Measurements from ENCODE around the gene TAF8. TPM values are rescaled to one million over a fixed set of nuclear protein-coding genes. Genes with fewer than 3 reads are reported as not detected.

The TAF8 gene
- total RNA-seq, 2 donors from 2014 or later, result 62.9 to 77.1 TPM

DNA sequence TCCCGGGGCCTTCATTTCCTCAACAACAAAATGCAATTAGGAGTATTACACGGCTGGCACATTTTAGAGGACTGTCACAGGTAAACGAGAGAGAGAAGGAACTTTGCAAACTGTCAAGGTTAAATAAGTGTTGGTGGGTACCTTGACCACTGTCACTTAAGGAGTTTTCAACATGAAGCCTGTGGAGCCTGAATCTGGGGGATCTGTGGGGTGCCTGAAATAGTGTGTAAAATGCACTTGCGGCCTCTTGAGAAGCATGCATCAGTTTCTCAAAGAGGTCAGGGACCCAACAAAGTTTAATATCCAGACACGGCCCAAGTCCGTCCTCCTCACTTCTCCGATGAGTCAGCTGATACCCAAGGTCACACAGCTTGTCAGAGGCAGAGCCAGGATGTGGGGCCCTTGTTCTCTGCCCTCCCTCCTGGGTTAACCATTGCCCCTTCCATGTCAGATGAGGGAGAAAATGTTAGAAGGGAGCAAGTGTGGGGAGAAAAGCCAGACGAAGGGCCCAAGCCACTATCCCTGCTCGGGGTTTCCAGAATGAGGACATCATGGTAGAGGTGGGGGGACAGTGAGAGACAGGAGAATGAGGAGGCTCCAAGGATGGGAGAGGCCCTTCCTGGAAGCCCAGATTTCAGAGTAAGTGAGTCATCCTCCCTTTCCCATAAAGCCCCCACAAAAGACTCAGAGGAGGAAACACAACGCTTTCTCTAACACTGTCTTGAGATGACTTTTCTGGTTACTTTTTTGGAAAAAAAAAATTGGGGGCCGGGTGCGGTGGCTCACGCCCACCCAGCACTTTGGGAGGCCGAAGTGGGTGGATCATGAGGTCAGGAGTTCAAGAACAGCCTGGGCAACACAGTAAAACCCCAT is 49.9 kb downstream of the TAF8 start:
- peak in 1 of 2 donors; percentile 15 for DNase-seq (ENCODE audit: low spot score in 2 of 2)
- ATAC-seq, result peak in 1 of 2 donors; percentile 40
- Mint-ChIP-seq H3K27ac (peak overlapping the region; percentile 68 to 94), H3K36me3 (no peaks in the 10 kb centered on the region), H3K9me3 (no peaks in the 10 kb centered on the region)

GRCh38 chr6:42101186-42101657 is 50.9 kb downstream of the TAF8 start:
- Mint-ChIP-seq H3K9me3 (no peaks in the 10 kb centered on the region), H3K36me3 (no peaks in the 10 kb centered on the region), H3K27ac (peak overlapping the region in 1 of 2 donors; percentile 9)
- ATAC-seq, result no peak
- no peak for DNase-seq (ENCODE audit: low spot score in 2 of 2)

DNA sequence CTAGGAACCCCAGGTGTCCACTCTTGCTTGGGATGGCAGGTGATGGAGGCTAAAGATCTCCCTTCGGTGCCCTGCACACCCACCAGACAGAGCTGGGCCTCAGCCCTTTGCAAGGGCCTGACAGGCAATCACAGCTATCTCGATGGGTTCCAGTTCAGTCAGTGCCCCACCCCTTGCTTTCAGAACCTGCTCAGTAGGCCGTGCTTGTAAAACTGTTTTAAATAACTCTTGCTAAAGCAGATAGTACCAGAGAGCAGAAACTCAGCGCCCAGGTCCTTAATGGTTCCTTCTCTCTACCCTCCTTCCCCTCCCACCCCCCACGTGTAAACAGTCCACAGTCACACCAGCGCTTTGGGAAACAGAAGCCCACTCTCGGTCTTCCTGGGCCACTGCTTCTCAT is 52.9 kb downstream of the TAF8 start:
- Mint-ChIP-seq H3K36me3 (no peaks in the 10 kb centered on the region), H3K27ac (peak overlapping the region; percentile 75 to 78), H3K9me3 (no peaks in the 10 kb centered on the region)
- DNase-seq (ENCODE audit: low spot score in 2 of 2), result no peak
- ATAC-seq, result no peak

GRCh38 chr6:42103753-42104094 is 53.4 kb downstream of the TAF8 start:
- no peak for DNase-seq (ENCODE audit: low spot score in 2 of 2)
- ATAC-seq, result no peak
- no peaks in the 10 kb centered on the region for H3K9me3 Mint-ChIP-seq
- H3K27ac Mint-ChIP-seq, result peak overlapping the region; percentile 75 to 78
- no peaks in the 10 kb centered on the region for H3K36me3 Mint-ChIP-seq

DNA sequence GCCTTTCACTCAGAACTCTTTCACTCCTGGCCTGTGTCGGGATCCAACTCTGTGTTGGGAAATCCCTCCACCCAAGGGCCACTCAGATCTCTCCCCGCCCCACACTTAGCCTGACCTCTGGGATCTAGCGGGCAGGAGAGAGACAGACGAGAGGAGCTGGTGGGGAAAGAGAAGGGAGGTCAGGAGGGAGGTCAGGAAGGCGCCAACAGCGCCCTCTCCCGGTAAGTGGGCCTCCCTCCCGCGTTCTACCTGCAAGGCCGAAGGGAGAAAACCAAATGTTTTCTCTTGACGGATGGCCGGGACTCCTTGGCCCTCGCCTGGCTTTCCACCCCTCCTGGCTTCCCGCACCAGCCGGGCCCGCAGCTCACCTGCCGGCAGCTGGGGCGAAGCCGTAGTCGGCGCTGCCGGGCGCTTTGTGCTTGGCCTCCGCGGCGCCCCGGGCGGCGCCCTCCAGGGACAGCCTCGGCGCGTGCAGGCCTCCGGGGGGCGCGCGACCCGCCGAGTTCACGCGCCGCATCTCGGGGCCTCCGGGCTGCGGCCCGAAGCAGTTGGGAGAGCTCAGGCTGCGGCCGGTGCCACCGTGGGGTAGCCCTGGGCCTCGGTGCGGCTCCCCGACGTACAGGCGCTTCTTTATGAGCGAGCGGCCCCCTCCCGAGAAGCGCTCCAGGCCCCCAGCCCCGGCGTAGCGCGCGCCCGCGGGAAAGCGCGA is 53.9 kb downstream of the TAF8 start:
- Mint-ChIP-seq H3K27ac (peak overlapping the region in 1 of 2 donors; percentile 78), H3K36me3 (no peaks in the 10 kb centered on the region), H3K9me3 (no peaks in the 10 kb centered on the region)
- ATAC-seq (peak; percentile 75 to 84), DNase-seq (ENCODE audit: low spot score in 2 of 2) (peak; percentile 76 to 82)

- Mint-ChIP-seq H3K9me3 (no peaks in the 10 kb centered on the region), H3K36me3 (no peaks in the 10 kb centered on the region), H3K27ac (no peak overlapping the region)
- DNase-seq (ENCODE audit: low spot score in 2 of 2) (no peak), ATAC-seq (no peak)
These were observed 54.4 kb downstream of the TAF8 start for GRCh38 chr6:42104804-42105125.

DNA sequence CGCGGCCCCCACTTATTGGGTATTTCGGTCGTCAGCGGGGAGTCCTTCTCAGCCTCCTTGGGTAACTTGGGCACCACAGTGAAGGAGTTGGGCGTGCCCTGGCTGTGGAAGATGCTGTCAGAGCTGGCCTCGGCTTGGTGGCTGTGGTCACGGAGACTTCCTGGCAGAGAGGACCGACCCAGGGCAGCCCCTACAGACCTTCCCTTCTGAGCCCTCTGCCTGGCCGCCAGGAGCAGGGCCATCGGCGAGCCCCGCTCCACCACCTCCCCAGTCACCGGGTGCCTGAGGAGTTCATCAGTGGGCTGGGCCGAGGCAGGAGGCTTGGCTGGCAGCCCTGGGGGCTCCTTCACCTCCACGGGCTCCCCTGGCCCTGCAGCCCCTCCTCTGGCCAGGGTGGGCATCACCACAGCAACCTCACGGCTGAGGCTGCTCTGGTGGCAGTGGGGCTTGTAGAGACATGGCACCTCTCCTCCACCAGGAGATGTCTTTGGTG is 54.9 kb downstream of the TAF8 start:
- no peak for ATAC-seq
- Mint-ChIP-seq H3K9me3 (no peaks in the 10 kb centered on the region), H3K36me3 (no peaks in the 10 kb centered on the region), H3K27ac (no peak overlapping the region)
- DNase-seq (ENCODE audit: low spot score in 2 of 2), result no peak

DNA sequence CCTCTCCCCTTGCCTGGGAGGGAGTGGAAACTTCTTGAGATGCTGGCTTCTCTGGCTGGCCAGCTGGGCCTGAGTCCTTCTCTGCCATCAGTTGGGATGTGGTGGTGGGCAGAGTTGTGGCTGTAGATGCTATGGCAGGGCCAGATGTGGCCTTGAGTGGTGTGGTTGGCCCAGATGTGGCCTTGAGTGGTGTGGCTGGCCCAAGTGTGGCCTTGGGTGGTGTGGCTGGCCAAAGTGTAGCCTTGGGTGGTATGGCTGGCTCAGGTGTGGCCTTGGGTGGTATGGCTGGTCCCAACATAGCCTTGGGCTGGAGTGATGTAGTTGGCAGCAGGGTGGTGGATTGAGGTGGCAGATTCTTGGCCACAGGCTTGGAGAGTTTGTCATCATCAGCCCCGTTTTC is 55.4 kb downstream of the TAF8 start:
- no peaks in the 10 kb centered on the region for H3K9me3 Mint-ChIP-seq
- no peak for ATAC-seq
- H3K27ac Mint-ChIP-seq, result no peak overlapping the region
- no peaks in the 10 kb centered on the region for H3K36me3 Mint-ChIP-seq
- no peak for DNase-seq (ENCODE audit: low spot score in 2 of 2)

- H3K9me3 Mint-ChIP-seq, result no peaks in the 10 kb centered on the region
- no peak for DNase-seq (ENCODE audit: low spot score in 2 of 2)
- no peak overlapping the region for H3K27ac Mint-ChIP-seq
- no peaks in the 10 kb centered on the region for H3K36me3 Mint-ChIP-seq
- no peak for ATAC-seq
These were observed 56.0 kb downstream of the TAF8 start for GRCh38 chr6:42106112-42107023.

DNA sequence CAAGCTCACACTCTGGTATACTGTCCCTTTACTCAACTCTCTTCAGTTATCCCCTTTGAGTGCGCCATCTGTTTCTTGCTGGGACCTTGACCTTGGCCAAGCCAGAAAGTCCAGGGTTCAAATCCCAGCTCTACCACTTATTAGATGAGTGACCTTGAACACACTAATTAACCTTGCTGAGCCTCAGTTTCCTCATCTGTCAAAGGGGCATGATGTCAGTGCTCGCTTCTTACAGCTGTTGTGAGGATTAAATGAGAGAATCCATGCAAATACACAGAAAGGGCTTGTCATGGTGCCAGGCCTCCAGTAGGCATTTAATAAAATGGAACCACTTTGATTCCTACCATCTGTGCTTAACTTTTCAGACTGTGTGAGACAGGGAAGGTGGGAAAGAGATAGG is 57.7 kb downstream of the TAF8 start:
- DNase-seq (ENCODE audit: low spot score in 2 of 2) (no peak), ATAC-seq (no peak)
- Mint-ChIP-seq H3K36me3 (no peaks in the 10 kb centered on the region), H3K27ac (no peak overlapping the region), H3K9me3 (no peaks in the 10 kb centered on the region)

DNA sequence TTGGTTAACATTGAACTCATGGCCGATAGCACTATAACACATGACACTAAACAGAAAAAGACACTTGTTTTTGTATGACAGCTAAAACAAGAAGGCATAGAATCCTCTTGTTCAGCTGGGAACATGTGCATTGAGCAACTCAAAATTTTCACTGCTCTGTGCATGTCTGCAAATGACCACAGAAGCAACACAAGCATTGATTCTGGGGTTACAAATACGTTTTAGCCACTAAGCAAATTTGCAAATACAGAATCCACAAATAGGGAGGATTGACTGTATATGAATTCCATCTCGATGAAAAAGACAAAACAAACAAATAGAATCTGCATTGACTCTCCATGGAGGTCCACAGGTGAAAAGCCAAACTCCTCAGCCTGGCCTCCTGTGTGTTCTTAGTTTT is 60.4 kb downstream of the TAF8 start:
- no peaks in the 10 kb centered on the region for H3K36me3 Mint-ChIP-seq
- no peaks in the 10 kb centered on the region for H3K9me3 Mint-ChIP-seq
- ATAC-seq, result no peak
- H3K27ac Mint-ChIP-seq, result no peak overlapping the region
- DNase-seq (ENCODE audit: low spot score in 2 of 2), result no peak

DNA sequence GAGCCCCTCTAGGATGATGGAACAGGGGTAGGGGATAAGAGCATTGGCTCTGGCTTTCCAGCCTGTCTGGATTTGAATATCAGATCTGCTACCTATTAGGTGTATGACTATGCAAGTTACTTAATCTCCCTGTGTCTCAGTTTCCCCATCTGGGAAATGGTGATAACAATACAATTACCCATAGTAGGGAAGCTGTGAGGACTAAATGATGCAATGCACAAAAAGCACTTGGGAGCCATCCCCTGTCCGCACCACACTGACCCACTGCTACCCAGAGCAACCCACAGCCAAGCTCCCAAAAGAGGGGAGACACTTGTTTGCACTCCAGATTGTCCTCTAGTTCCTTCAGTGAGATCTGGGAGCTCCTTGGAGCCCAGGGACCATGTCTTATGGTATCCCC is 62.0 kb downstream of the TAF8 start:
- no peak overlapping the region for H3K27ac Mint-ChIP-seq
- DNase-seq (ENCODE audit: low spot score in 2 of 2), result no peak
- no peak for ATAC-seq
- H3K36me3 Mint-ChIP-seq, result no peaks in the 10 kb centered on the region
- H3K9me3 Mint-ChIP-seq, result no peaks in the 10 kb centered on the region

DNA sequence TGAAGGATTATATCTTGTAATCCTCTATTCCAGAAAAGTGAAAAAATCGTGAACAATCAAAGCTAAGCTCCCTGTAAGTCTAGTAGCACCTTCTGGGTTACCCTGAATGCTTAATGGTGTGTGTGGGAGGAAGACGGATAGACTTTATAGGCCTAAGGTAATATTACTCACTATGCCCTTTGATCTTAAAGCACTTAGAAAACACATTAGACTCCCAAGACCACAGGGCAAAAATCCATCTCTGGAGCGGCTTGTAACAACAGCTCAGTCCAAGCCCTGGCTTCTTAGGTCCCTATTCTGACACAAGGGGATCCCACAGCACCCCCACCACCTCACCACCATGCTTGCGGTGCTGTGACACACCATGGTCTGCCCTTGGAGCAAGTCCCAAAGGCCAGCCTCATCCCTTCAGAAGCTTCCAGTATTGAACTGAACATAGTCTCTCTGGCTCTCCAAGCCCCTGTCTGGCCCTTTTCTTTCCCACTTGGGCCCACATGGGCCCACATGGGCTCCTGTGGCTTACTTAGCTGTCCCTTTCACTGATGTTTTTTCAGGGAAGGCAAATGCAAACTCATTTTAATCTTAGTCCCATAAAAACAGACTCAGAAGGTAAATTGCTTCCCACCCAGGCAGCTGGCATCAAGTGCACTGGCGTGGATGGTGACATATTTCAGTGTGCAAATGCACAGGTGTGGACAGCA is 63.8 kb downstream of the TAF8 start:
- ATAC-seq, result peak in 1 of 2 donors; percentile 60

DNA sequence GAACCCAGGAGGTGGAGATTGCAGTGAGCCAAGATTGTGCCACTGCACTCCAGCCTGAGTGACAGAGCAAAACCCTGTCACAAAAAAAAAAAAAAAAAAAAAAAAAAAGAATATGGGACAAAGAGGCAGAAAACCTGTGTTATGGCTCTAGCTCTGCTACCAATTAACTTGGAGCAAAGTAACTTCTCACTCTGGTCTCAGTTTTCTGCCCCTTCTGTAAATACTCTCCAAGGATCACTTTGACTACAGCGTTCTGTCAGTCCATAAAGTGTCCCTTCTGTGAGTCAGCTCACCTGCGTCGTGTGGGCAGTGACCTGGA is 67.5 kb downstream of the TAF8 start:
- DNase-seq (ENCODE audit: low spot score in 2 of 2) (no peak), ATAC-seq (no peak)
- Mint-ChIP-seq H3K36me3 (no peaks in the 10 kb centered on the region), H3K9me3 (no peaks in the 10 kb centered on the region), H3K27ac (no peak overlapping the region)

More for the DNA sequence above, 63.8 kb downstream of the TAF8 start:
- no peak for DNase-seq (ENCODE audit: low spot score in 2 of 2)
- H3K36me3 Mint-ChIP-seq, result no peaks in the 10 kb centered on the region
- H3K27ac Mint-ChIP-seq, result no peak overlapping the region
- no peaks in the 10 kb centered on the region for H3K9me3 Mint-ChIP-seq

DNA sequence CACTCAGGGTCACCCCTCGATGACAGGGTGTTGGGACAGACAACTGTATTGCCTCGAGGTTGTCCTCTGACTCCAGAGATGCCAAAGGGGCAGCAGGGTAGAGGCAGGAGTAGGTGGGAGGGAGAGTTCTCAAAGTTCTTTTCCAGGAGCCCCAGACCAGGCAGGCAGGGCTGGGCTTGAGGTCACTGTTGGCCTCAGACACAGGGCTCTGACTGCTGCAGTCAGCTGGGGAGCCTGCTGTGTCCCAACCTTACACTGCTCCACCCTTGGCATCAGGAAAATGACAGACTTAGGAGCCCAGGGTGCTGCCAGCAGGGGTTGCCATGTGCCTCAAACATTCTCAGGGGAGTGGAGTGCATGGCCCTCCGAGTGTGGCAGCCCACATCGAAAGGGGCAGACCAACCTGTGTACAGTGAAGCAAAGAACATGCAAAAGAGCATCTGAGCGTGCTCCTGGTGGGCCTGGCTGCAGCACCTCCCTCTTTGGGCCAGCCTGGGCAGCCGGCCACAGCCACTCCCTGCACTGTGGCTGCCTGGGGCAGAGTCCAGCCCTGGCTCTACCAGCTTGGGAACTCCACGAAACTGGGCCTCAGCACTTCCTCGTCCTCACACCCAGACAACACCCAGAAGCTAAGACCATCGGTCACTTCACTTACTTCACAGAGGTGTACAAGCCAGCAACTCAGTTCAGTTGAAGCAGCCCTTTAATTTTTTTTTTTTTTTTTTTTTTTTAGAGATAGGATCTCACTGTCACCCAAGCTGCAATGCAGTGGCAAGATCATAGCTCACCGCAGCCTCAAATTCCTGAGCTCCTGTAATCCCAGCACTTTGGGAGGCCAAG is 68.1 kb downstream of the TAF8 start:
- Mint-ChIP-seq H3K27ac (no peak overlapping the region), H3K36me3 (no peaks in the 10 kb centered on the region), H3K9me3 (no peaks in the 10 kb centered on the region)
- ATAC-seq, result no peak
- no peak for DNase-seq (ENCODE audit: low spot score in 2 of 2)

All from activated naive CD4-positive, alpha-beta T cell treated with anti-CD3 and anti-CD28 coated beads, Interleukin-2, amount 50 U/mL, for 72 hours (primary cell).